ENCODE results near the gene SLC35F2. TPM values are rescaled to one million over a fixed set of nuclear protein-coding genes. Genes with fewer than 3 reads are reported as not detected.

The SLC35F2 gene
- total RNA-seq, 1 donor from 2014 or later = 8.8 TPM

DNA sequence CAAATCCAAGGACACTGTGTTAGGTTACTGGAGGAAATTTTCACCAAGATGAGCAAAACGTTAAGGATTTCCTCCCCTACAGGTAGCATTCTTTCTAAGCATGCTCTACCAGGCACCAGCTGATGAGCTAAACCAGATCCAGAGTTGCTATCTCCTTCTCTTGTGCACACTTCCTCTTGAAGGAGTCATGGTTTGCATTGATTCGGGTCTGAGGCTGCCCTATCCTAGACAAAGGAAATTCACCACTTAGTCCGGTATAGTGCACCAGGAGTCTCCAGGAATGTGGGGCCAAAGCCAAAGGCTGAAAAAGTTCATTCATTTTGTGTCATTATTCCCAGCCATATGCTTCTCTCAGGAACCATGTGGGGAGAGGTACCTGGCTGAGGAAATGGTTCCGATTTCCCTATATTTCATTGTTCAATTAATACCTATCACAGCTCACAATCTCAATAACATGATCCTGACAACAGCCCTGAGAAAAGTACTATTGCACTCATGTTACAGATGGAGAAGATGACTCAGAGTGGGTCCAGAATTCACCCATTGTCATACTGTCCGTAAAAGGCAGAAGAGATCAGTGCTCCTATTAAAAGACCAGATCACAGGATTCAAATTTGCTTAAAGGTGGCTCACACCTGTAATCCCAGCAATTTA is 39.1 kb downstream of the SLC35F2 start:
- no peaks in the 10 kb centered on the region for H3K27me3 ChIP-seq
- no peaks in the 10 kb centered on the region for H3K9me3 ChIP-seq
- H3K4me1 ChIP-seq = no peaks in the 10 kb centered on the region
- TF ChIP-seq, protein P1, sequence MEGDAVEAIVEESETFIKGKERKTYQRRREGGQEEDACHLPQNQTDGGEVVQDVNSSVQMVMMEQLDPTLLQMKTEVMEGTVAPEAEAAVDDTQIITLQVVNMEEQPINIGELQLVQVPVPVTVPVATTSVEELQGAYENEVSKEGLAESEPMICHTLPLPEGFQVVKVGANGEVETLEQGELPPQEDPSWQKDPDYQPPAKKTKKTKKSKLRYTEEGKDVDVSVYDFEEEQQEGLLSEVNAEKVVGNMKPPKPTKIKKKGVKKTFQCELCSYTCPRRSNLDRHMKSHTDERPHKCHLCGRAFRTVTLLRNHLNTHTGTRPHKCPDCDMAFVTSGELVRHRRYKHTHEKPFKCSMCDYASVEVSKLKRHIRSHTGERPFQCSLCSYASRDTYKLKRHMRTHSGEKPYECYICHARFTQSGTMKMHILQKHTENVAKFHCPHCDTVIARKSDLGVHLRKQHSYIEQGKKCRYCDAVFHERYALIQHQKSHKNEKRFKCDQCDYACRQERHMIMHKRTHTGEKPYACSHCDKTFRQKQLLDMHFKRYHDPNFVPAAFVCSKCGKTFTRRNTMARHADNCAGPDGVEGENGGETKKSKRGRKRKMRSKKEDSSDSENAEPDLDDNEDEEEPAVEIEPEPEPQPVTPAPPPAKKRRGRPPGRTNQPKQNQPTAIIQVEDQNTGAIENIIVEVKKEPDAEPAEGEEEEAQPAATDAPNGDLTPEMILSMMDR (IDR thresholded peaks at IDR 0.05) = no peak
- no peak overlapping the region for H3K27ac ChIP-seq
- DNase-seq = no peak
- intact Hi-C loops (cut with DNase I) = no loop called here
- no peak overlapping the region for H3K4me3 ChIP-seq
- ATAC-seq = no peak
- H3K36me3 ChIP-seq = no peaks in the 10 kb centered on the region

DNA sequence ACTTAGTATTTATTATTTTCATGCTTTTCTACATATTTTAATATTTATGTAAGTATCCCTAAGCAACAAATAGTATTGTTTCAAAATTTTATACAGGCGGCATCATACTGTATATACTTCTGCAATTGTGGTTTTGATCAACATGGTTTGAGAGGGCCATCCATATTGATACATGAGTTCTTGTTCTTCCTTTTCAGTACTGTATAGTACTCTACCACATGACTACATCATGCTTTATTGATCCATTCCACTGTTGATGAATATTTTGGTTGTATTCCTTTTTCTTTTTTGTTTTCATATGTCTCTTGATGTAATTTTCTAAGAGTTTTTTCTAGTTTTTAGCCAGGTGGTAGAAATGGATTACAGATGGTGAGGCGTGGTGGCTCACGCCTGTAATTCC is 40.1 kb downstream of the SLC35F2 start:
- Histone ChIP-seq H3K9me3 (no peaks in the 10 kb centered on the region), H3K4me3 (no peak overlapping the region), H3K27ac (no peak overlapping the region), H3K36me3 (no peaks in the 10 kb centered on the region), H3K4me1 (no peaks in the 10 kb centered on the region), H3K27me3 (no peaks in the 10 kb centered on the region)
- TF ChIP-seq, protein P1 (IDR thresholded peaks at IDR 0.05) = no peak
- no peak for ATAC-seq
- intact Hi-C loops (cut with DNase I) = no loop called here
- DNase-seq = no peak

DNA sequence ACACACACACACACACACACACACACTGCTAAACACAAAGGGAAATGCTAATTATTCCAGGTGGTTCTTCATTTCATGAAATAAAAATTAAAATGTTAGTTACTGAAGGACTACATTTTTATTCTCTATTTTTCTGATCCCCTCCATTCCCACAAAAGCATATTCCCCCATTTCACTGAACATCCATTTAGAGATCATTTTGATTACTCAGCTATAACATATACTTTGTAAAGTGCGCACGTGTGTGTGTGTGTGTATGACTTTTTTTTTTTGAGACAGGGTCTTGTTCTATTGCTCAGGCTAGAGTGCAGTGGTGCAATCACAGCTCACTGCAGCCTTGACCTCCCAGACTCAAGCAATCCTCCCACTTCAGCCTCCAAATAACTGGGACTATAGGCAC is 42.6 kb downstream of the SLC35F2 start:
- TF ChIP-seq, protein P1 (IDR thresholded peaks at IDR 0.05) = no peak
- no peaks in the 10 kb centered on the region for H3K4me1 ChIP-seq
- H3K27me3 ChIP-seq = no peaks in the 10 kb centered on the region
- H3K4me3 ChIP-seq = no peak overlapping the region
- intact Hi-C loops (cut with DNase I) = no loop called here
- DNase-seq (no peak), ATAC-seq (no peak)
- no peak overlapping the region for H3K27ac ChIP-seq
- H3K9me3 ChIP-seq = no peaks in the 10 kb centered on the region
- no peaks in the 10 kb centered on the region for H3K36me3 ChIP-seq

DNA sequence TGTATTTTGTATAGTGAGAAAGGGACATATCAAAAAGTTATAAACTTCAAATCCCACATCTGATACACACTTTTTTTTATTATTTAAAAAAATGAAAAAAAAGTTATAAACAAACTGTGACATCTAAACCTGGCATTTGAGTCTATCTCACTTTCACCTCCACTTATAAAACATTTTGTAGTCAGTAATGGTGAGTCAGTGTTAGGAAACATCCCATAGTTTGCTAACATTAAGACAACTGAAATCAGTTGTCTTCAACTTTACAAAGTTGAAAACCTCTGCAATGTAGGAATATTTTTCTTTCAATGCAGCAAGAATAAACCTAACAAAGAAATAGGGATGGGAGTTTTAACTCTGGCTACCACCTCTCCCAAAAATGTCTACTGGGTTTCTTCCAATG is 47.7 kb downstream of the SLC35F2 start:
- intact Hi-C loops (cut with DNase I) = no loop called here
- Histone ChIP-seq H3K27ac (no peak overlapping the region), H3K36me3 (no peaks in the 10 kb centered on the region), H3K4me1 (no peaks in the 10 kb centered on the region), H3K4me3 (no peak overlapping the region), H3K9me3 (no peaks in the 10 kb centered on the region), H3K27me3 (no peaks in the 10 kb centered on the region)
- DNase-seq = no peak
- ATAC-seq = no peak
- TF ChIP-seq, protein P1 (IDR thresholded peaks at IDR 0.05) = no peak

DNA sequence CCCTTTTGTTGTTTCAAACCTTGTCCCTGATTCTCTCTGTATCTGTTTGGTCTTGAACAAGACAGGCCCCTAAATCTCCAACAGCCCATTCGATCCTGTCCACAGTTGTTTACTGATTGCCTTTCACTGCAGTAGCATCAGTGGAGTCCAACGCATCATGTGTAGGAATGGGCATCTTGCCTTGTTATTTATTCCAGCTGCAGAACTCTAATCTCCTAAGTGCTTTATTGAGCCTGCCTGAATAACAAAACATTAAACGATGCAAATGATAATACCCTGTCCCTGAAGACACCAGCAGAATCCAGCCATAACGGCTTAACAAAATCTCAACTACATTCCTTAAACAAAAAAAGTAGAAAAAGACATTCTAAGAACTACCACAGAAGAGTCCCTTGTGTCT is 50.1 kb downstream of the SLC35F2 start:
- H3K36me3 ChIP-seq = no peaks in the 10 kb centered on the region
- intact Hi-C loops (cut with DNase I) = no loop called here
- H3K9me3 ChIP-seq = no peaks in the 10 kb centered on the region
- H3K4me1 ChIP-seq = no peaks in the 10 kb centered on the region
- H3K27ac ChIP-seq = no peak overlapping the region
- ATAC-seq (no peak), DNase-seq (no peak)
- H3K4me3 ChIP-seq = no peak overlapping the region
- no peaks in the 10 kb centered on the region for H3K27me3 ChIP-seq
- TF ChIP-seq, protein P1 (IDR thresholded peaks at IDR 0.05) = no peak

DNA sequence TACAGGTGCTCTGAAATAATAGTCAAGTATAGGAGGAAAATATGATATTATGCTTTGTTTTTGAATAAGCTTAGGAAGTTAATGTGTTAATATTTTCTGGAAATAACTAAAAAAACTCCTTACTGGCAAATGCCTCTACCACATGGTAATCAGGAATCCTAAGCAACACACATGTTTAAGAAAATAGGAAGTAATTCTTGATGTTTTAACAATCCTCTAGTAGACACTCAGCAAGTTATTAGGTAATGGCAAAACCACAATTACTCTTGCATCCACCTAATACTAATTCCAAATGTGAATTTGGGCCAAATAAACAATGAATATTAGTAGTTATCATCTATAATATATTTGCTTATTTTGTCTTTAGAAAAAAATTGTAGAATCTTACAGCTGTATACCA is 53.6 kb downstream of the SLC35F2 start:
- intact Hi-C loops (cut with DNase I) = no loop called here
- H3K27ac ChIP-seq = no peak overlapping the region
- DNase-seq = no peak
- no peak for ATAC-seq
- no peaks in the 10 kb centered on the region for H3K36me3 ChIP-seq
- TF ChIP-seq, protein P1 (IDR thresholded peaks at IDR 0.05) = no peak
- H3K4me3 ChIP-seq = no peak overlapping the region
- no peaks in the 10 kb centered on the region for H3K9me3 ChIP-seq
- no peaks in the 10 kb centered on the region for H3K27me3 ChIP-seq
- no peaks in the 10 kb centered on the region for H3K4me1 ChIP-seq

Measured in upper lobe of right lung (tissue), 1 donor.